B cell (primary cell): ENCODE data around the gene RNU1-2. TPM values are rescaled to one million over a fixed set of nuclear protein-coding genes. Genes with fewer than 3 reads are reported as not detected.
"Not testable (repeated sequence)": the region's sequence is repeated elsewhere in the genome, so short reads cannot be mapped to it uniquely, and the experiment has no call there.

Experiments
- ATAC-seq: fragments of 200-7000 bp; cut with Tn5 transposase; one replicate; pipeline ENCODE4 v1.10.0; 2021; ENCODE audit warnings: low read depth, mild to moderate bottlenecking, moderate number of reproducible peaks, moderate library complexity
- CTCF ChIA-PET: fragments of 350-600 bp; sonication (Branson Sonifier 250); formaldehyde crosslinking; loops from one replicate; lab custom pipeline; 2021; ENCODE audit warnings: antibody characterized with exemption, inconsistent platforms; lab: Charles Lee
- POLR2A ChIA-PET: fragments of 350-600 bp; sonication (Branson Sonifier 250); formaldehyde crosslinking; loops from one replicate; lab custom pipeline; 2021; ENCODE audit warnings: antibody characterized with exemption; lab: Charles Lee
- DNase-seq: peaks from one replicate; pipeline ENCODE4 v3.0.0; 2013
- H2AFZ ChIP-seq: 2 replicates; pipeline ENCODE4 v1.6.1; 2012; ENCODE audit warnings: mild to moderate bottlenecking, low read depth, low read length; ENCODE audit not compliant: insufficient read depth, poor library complexity, severe bottlenecking
- H3K27ac ChIP-seq, 2 donors: 1 replicate in 1 of 2; 2 replicates in 1 of 2; pipeline ENCODE4 v1.5.1; 2012 to 2013; ENCODE audit warnings: low read length in 2 of 2, mild to moderate bottlenecking in 2 of 2, moderate library complexity in 1 of 2
- H3K27me3 ChIP-seq, 4 experiments: fragments of 200-600 bp in 1 of 4; sonication (generic) in 1 of 4; replicated peaks in 1 of 4; 1 replicate in 2 of 4; 2 replicates in 2 of 4; pipeline versions ENCODE4 v1.6.1 to v1.7.0; 2013 to 2016; ENCODE audit warnings: low read length in 3 of 4, mild to moderate bottlenecking in 2 of 4, mixed read lengths in 1 of 4, moderate library complexity in 1 of 4; ENCODE audit not compliant: insufficient read depth in 4 of 4, control insufficient read depth in 3 of 4; ENCODE audit errors: control extremely low read depth in 1 of 4
- H3K36me3 ChIP-seq, 2 experiments: replicated peaks in 1 of 2; 1 replicate in 1 of 2; 2 replicates in 1 of 2; pipeline versions ENCODE4 v1.6.1 to v1.7.1; 2013; ENCODE audit warnings: low read length in 1 of 2; ENCODE audit not compliant: insufficient read depth in 2 of 2, control insufficient read depth in 1 of 2; ENCODE audit errors: control extremely low read depth in 1 of 2, extremely low read depth in 1 of 2
- H3K4me1 ChIP-seq, 2 donors: fragments of 200-600 bp in 1 of 2; sonication (generic) in 1 of 2; 1 replicate in 1 of 2; 2 replicates in 1 of 2; pipeline versions ENCODE4 v1.5.1 to v1.6.1; 2013 to 2017; ENCODE audit warnings: low read length in 2 of 2; ENCODE audit not compliant: control insufficient read depth in 2 of 2, insufficient read depth in 2 of 2
- H3K4me2 ChIP-seq: replicated peaks from 2 replicates; pipeline ENCODE3; 2012; ENCODE audit warnings: mild to moderate bottlenecking, low read depth, low read length; ENCODE audit not compliant: poor library complexity, severe bottlenecking
- H3K4me3 ChIP-seq, 5 experiments: fragments of 200-600 bp in 1 of 5; sonication (generic) in 1 of 5; 1 replicate in 3 of 5; 2 replicates in 2 of 5; pipeline versions ENCODE4 v1.5.1 to v1.7.0; 2011 to 2016; ENCODE audit warnings: low read length in 4 of 5, mild to moderate bottlenecking in 4 of 5, low read depth in 2 of 5, control low read depth in 1 of 5, moderate library complexity in 1 of 5; ENCODE audit not compliant: insufficient read depth in 1 of 5; ENCODE audit errors: control extremely low read depth in 1 of 5, extremely low read depth in 1 of 5
- H3K79me2 ChIP-seq: fragments of 200-600 bp; sonication (generic); one replicate; pipeline ENCODE4 v1.6.0; 2016; ENCODE audit warnings: low read length; ENCODE audit not compliant: control insufficient read depth, insufficient read depth
- H3K9ac ChIP-seq: fragments of 200-600 bp; sonication (generic); 2 replicates; pipeline ENCODE4 v1.6.1; 2017; ENCODE audit warnings: mild to moderate bottlenecking, low read length, moderate library complexity
- H3K9me3 ChIP-seq, 3 donors: one replicate each; pipeline versions ENCODE4 v1.6.1 to v1.7.1; 2013; ENCODE audit warnings: low read length in 2 of 3; ENCODE audit not compliant: control insufficient read depth in 2 of 3, insufficient read depth in 1 of 3; ENCODE audit errors: control extremely low read depth in 1 of 3
- H4K20me1 ChIP-seq: 2 replicates; pipeline ENCODE4 v1.6.0; 2012; ENCODE audit warnings: mild to moderate bottlenecking, low read length; ENCODE audit not compliant: insufficient read depth, control insufficient read depth, poor library complexity, severe bottlenecking
- H3K27ac Mint-ChIP-seq: one replicate; pipeline ENCODE4 v1.8.0; 2021; ENCODE audit warnings: mixed read lengths
- H3K27me3 Mint-ChIP-seq: one replicate; pipeline ENCODE4 v1.8.0; 2021; ENCODE audit warnings: mixed read lengths
- H3K4me1 Mint-ChIP-seq: one replicate; pipeline ENCODE4 v1.8.0; 2021; ENCODE audit warnings: mixed read lengths
- H3K4me3 Mint-ChIP-seq: one replicate; pipeline ENCODE4 v1.8.0; 2021; ENCODE audit warnings: mixed read lengths
- H3K9me3 Mint-ChIP-seq: one replicate; pipeline ENCODE4 v1.8.0; 2022; ENCODE audit warnings: mixed read lengths; ENCODE audit not compliant: insufficient read depth
- EZH2 ChIP-seq: IDR thresholded peaks from 2 replicates; pipeline ENCODE4 v1.6.1; 2012; ENCODE audit warnings: borderline replicate concordance, low read depth, mild to moderate bottlenecking, moderate library complexity, low read length; ENCODE audit not compliant: insufficient read depth, poor library complexity, severe bottlenecking
- WGBS: methylation state at CpG from one replicate; pipeline ENCODE4 v1.1.5; 2013; ENCODE audit warnings: missing lambda C conversion rate; ENCODE audit not compliant: insufficient coverage; 5-methylcytosine and 5-hydroxymethylcytosine counted together
- intact Hi-C: fragments of 100-400 bp; cut with micrococcal nuclease; formaldehyde crosslinking; loops from one replicate; pipeline ENCODE4 v1.10.0; 2022
- polyA plus RNA-seq: library from polyadenylated mRNA; depleted of rRNA; stranded (reverse); fragments of >200 nt; gene quantifications from 2 replicates; pipeline ENCODE4 v1.2.3, GENCODE V29; 2012
- total RNA-seq, 2 donors: library from RNA; stranded (reverse); fragments of 120-200 nt in 1 of 2; gene quantifications; 1 replicate in 1 of 2; 2 replicates in 1 of 2; pipeline versions ENCODE4 v1.2.3 to v1.2.4, GENCODE V29; 2013 to 2022
- TF ChIP-seq, protein P1 (sequence below): fragments of 200-600 bp; IDR thresholded peaks from one replicate; pipeline ENCODE4 v1.8.0; 2022; ENCODE audit warnings: antibody characterized with exemption, mild to moderate bottlenecking

RNU1-2 gene
- total and polyA plus RNA-seq, 2 donors (not counting 1 experiment from before 2014, with no cell fraction given) = 4,377 TPM; not detected in 1

DNA sequence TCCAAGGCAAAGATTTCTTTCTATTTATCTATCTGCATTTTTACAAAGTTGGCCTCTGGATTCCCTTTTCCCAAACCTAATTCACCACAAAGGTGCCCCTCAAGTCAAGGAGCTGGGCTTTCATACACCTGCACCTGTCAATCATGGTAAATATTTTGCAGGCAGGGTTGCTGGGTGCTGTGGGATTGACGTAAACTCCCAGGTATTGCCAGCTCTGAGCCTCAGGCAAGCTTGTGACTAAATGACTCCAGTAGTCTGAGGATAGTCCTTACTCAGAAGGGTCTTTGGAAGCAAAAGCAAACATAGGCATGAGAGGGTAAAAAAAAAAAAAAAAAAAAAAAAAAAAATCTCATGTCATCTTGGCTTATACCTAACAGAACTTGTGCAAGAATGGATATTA is 14.0 kb upstream of the RNU1-2 start:
- H3K27ac ChIP-seq, H2AFZ ChIP-seq, H3K9me3 Mint-ChIP-seq, H3K9ac ChIP-seq, ATAC-seq, H3K4me2 ChIP-seq, CTCF ChIA-PET, H3K4me3 ChIP-seq, intact Hi-C loops, H3K27me3 ChIP-seq, H4K20me1 ChIP-seq, H3K4me3 Mint-ChIP-seq, H3K79me2 ChIP-seq, H3K27ac Mint-ChIP-seq, H3K9me3 ChIP-seq, POLR2A ChIA-PET, H3K4me1 Mint-ChIP-seq, H3K36me3 ChIP-seq, H3K4me1 ChIP-seq, DNase-seq: not testable (repeated sequence)
- 100% methylated on average over 1 of the region's 1 CpG for WGBS
- H3K27me3 Mint-ChIP-seq = peaks cover 20% of the 10 kb centered on the region

DNA sequence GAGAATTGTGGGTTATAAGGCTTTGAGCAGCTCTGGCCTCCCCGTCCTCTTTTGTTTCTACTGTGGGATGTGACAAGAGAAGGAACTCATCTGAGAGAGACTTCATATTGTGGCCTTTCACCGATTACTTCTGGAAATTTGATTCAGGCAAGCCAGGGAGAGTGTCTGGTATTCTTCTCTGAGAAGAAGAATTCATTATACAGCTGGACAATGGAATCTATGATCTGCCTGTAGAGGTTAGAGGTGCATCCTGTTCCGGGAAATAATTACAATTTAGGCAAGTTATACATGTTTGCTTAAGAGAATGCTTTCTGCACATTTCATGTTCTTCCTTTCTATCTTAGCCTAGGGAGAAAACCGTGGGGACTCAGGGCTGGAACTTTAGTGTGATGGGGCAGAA is 12.8 kb upstream of the RNU1-2 start:
- H3K27me3 ChIP-seq = peaks cover 0 to 9% (median 0%) of the 10 kb centered on the region in 4 experiments
- intact Hi-C loops = no loop called here
- H3K27ac ChIP-seq = no peak overlapping the region
- no peak overlapping the region for H3K4me2 ChIP-seq
- H3K79me2 ChIP-seq = no peaks in the 10 kb centered on the region
- H3K27me3 Mint-ChIP-seq = peaks cover 20% of the 10 kb centered on the region
- H3K4me1 ChIP-seq = no peaks in the 10 kb centered on the region
- TF ChIP-seq, protein P1, sequence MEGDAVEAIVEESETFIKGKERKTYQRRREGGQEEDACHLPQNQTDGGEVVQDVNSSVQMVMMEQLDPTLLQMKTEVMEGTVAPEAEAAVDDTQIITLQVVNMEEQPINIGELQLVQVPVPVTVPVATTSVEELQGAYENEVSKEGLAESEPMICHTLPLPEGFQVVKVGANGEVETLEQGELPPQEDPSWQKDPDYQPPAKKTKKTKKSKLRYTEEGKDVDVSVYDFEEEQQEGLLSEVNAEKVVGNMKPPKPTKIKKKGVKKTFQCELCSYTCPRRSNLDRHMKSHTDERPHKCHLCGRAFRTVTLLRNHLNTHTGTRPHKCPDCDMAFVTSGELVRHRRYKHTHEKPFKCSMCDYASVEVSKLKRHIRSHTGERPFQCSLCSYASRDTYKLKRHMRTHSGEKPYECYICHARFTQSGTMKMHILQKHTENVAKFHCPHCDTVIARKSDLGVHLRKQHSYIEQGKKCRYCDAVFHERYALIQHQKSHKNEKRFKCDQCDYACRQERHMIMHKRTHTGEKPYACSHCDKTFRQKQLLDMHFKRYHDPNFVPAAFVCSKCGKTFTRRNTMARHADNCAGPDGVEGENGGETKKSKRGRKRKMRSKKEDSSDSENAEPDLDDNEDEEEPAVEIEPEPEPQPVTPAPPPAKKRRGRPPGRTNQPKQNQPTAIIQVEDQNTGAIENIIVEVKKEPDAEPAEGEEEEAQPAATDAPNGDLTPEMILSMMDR = no peak
- no peak for TF ChIP-seq EZH2
- no peak overlapping the region for H3K4me3 Mint-ChIP-seq
- no peak overlapping the region for H2AFZ ChIP-seq
- H3K4me3 ChIP-seq = no peak overlapping the region
- no peaks in the 10 kb centered on the region for H3K36me3 ChIP-seq
- no peak overlapping the region for H3K9ac ChIP-seq
- ATAC-seq (no peak), DNase-seq (no peak)
- no peaks in the 10 kb centered on the region for H3K4me1 Mint-ChIP-seq
- WGBS = 93% methylated on average over 2 of the region's 4 CpGs
- CTCF ChIA-PET = interaction anchor here (1.0 kb wide), 1 partner anchor 262 kb away, joined by 7 read pairs; no protein-coding TSS in a partner anchor
- no peaks in the 10 kb centered on the region for H4K20me1 ChIP-seq
- H3K9me3 ChIP-seq = no peaks in the 10 kb centered on the region
- POLR2A ChIA-PET = no interaction called here
- H3K9me3 Mint-ChIP-seq = no peaks in the 10 kb centered on the region
- H3K27ac Mint-ChIP-seq = no peak overlapping the region

DNA sequence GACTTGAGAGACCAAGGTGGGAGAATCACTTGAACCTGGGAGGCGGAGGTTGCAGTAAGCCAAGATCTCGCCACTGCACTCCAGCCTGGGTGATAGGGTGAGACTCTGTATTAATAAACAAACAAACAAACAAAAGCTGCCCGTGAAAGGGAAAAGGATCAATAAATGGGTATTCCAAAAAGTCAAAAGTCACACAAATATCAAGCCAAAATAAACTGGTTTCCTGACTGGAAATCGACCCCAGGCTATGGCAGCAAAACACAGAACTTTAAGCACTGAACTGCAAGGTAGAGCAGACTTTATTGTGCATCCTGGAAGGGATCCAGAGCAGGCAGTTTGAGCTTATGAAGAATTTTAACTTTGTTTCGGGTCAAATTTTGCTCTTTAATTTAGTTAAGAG is 11.3 kb upstream of the RNU1-2 start:
- H4K20me1 ChIP-seq, H3K9me3 ChIP-seq, H3K79me2 ChIP-seq, H3K4me2 ChIP-seq, intact Hi-C loops, H3K4me1 ChIP-seq, H3K27me3 ChIP-seq, POLR2A ChIA-PET, H3K27ac ChIP-seq, H3K27ac Mint-ChIP-seq, H2AFZ ChIP-seq, H3K4me3 Mint-ChIP-seq, DNase-seq, H3K4me3 ChIP-seq, H3K9ac ChIP-seq, ATAC-seq, CTCF ChIA-PET, H3K36me3 ChIP-seq, H3K9me3 Mint-ChIP-seq: not testable (repeated sequence)
- Mint-ChIP-seq H3K4me1 (peaks cover 14% of the 10 kb centered on the region), H3K27me3 (peaks cover 20% of the 10 kb centered on the region)
- WGBS = 75% methylated on average over 2 of the region's 5 CpGs
